ENCODE data around the gene HAT1. TPM values are rescaled to one million over a fixed set of nuclear protein-coding genes. Genes with fewer than 3 reads are reported as not detected.

Gene HAT1
- total RNA-seq, 1 donor from 2014 or later: 25.8 TPM

- TF ChIP-seq CTCF (IDR thresholded peaks at IDR 0.05; ENCODE audit: insufficient read depth, low read length, severe bottlenecking): no peak
- FAIRE-seq (no peak), DNase-seq (ENCODE audit: low read depth) (peak; percentile 57)
- Histone ChIP-seq H3K36me3 (ENCODE audit: control insufficient read depth, insufficient read depth, low read length) (no peaks in the 10 kb centered on the region), H3K4me3 (ENCODE audit: low read depth, low read length) (no peak overlapping the region), H3K27me3 (ENCODE audit: control insufficient read depth, insufficient read depth, low read length) (no peaks in the 10 kb centered on the region)
These were observed 36.2 kb downstream of the HAT1 start for GRCh38 chr2:171958475-171958874.

GRCh38 chr2:171959998-171960397, 37.7 kb downstream of the HAT1 start:
- no peak for FAIRE-seq
- H3K27me3 ChIP-seq (ENCODE audit: control insufficient read depth, insufficient read depth, low read length): no peaks in the 10 kb centered on the region
- TF ChIP-seq CTCF (IDR thresholded peaks at IDR 0.05; ENCODE audit: insufficient read depth, low read length, severe bottlenecking): no peak
- no peaks in the 10 kb centered on the region for H3K36me3 ChIP-seq (ENCODE audit: control insufficient read depth, insufficient read depth, low read length)
- H3K4me3 ChIP-seq (ENCODE audit: low read depth, low read length): no peak overlapping the region
- no peak for DNase-seq (ENCODE audit: low read depth)

- Histone ChIP-seq H3K36me3 (ENCODE audit: control insufficient read depth, insufficient read depth, low read length) (peaks cover under 1% of the 10 kb centered on the region), H3K4me3 (ENCODE audit: low read depth, low read length) (no peak overlapping the region), H3K27me3 (ENCODE audit: control insufficient read depth, insufficient read depth, low read length) (no peaks in the 10 kb centered on the region)
- FAIRE-seq (no peak), DNase-seq (ENCODE audit: low read depth) (no peak)
- no peak for TF ChIP-seq CTCF (IDR thresholded peaks at IDR 0.05; ENCODE audit: insufficient read depth, low read length, severe bottlenecking)
These were observed 38.3 kb downstream of the HAT1 start for GRCh38 chr2:171960570-171960969.

- Histone ChIP-seq H3K4me3 (ENCODE audit: low read depth, low read length) (no peak overlapping the region), H3K27me3 (ENCODE audit: control insufficient read depth, insufficient read depth, low read length) (no peaks in the 10 kb centered on the region), H3K36me3 (ENCODE audit: control insufficient read depth, insufficient read depth, low read length) (peaks cover 3% of the 10 kb centered on the region)
- FAIRE-seq (no peak), DNase-seq (ENCODE audit: low read depth) (no peak)
- no peak for TF ChIP-seq CTCF (IDR thresholded peaks at IDR 0.05; ENCODE audit: insufficient read depth, low read length, severe bottlenecking)
These were observed 40.9 kb downstream of the HAT1 start for GRCh38 chr2:171963198-171963597.

- peaks cover 3% of the 10 kb centered on the region for H3K36me3 ChIP-seq (ENCODE audit: control insufficient read depth, insufficient read depth, low read length)
- TF ChIP-seq CTCF (IDR thresholded peaks at IDR 0.05; ENCODE audit: insufficient read depth, low read length, severe bottlenecking): no peak
- H3K27me3 ChIP-seq (ENCODE audit: control insufficient read depth, insufficient read depth, low read length): no peaks in the 10 kb centered on the region
- DNase-seq (ENCODE audit: low read depth): no peak
- H3K4me3 ChIP-seq (ENCODE audit: low read depth, low read length): no peak overlapping the region
- no peak for FAIRE-seq
These were observed 42.0 kb downstream of the HAT1 start for GRCh38 chr2:171964308-171964707.

GRCh38 chr2:171965238-171965637, 43.0 kb downstream of the HAT1 start:
- Histone ChIP-seq H3K4me3 (ENCODE audit: low read depth, low read length) (no peak overlapping the region), H3K36me3 (ENCODE audit: control insufficient read depth, insufficient read depth, low read length) (peaks cover 3% of the 10 kb centered on the region), H3K27me3 (ENCODE audit: control insufficient read depth, insufficient read depth, low read length) (no peaks in the 10 kb centered on the region)
- FAIRE-seq (no peak), DNase-seq (ENCODE audit: low read depth) (no peak)
- no peak for TF ChIP-seq CTCF (IDR thresholded peaks at IDR 0.05; ENCODE audit: insufficient read depth, low read length, severe bottlenecking)
